ENCODE measurements around the gene JAK3.

DNA sequence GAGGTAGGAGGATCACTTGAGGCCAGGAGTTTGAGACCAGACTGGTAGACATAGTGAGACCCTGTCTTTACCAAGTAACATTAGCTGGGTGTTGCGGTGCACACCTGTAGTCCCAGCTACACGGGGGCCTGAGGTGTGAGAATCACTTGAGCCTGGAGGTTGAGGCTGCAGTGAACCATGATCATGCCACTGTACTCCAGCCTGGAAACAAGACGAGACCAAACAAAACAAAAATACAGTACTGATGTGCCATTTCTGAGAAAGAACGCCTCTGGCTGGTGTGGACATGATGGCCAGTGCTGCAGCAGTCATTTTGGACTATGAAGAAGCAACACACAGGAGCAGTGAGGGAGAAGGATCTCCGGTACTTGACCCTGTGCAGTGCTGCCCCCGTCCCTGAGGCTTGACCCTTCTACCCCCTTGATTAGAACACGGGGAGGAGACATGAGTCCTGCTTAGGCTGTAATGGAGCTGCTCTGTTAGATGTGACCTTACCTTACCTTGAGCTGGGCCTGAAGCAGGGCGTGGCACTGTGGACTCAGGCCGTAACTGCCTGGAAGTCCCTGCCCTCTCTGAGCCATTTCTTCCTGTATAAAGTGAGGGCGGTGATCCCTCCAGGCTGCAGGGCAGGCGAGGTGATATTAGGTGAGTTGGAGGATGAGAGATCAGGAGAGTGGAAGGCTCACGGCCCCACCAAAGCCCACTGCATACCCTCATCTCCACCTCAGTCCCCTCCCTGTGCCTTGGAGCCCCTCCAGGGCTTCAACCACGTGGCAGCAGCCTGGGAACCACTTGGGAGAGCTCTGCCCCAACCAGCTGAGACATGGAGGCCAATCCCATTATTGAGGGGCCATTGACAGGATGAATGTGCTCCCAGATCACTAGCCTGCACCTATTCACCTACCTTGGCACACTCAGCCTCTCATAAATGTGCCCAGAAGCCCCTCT is 17.9 kb upstream of the JAK3 start:
- TF ChIP-seq POLR2AphosphoS5 (IDR thresholded peaks at IDR 0.05), result peak; percentile 61 to 71 (median 69)
- TF ChIP-seq, protein P1, sequence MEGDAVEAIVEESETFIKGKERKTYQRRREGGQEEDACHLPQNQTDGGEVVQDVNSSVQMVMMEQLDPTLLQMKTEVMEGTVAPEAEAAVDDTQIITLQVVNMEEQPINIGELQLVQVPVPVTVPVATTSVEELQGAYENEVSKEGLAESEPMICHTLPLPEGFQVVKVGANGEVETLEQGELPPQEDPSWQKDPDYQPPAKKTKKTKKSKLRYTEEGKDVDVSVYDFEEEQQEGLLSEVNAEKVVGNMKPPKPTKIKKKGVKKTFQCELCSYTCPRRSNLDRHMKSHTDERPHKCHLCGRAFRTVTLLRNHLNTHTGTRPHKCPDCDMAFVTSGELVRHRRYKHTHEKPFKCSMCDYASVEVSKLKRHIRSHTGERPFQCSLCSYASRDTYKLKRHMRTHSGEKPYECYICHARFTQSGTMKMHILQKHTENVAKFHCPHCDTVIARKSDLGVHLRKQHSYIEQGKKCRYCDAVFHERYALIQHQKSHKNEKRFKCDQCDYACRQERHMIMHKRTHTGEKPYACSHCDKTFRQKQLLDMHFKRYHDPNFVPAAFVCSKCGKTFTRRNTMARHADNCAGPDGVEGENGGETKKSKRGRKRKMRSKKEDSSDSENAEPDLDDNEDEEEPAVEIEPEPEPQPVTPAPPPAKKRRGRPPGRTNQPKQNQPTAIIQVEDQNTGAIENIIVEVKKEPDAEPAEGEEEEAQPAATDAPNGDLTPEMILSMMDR (IDR thresholded peaks at IDR 0.05 in 8 of 11, conservative IDR thresholded peaks at IDR 0.05 in 3 of 11), result no peak
- no peak for TF ChIP-seq POLR2A (IDR thresholded peaks at IDR 0.05)

Measured in spleen (tissue), 7 donors.